ENCODE data around the gene LVRN. TPM values are rescaled to one million over a fixed set of nuclear protein-coding genes. Genes with fewer than 3 reads are reported as not detected.

Gene LVRN
- total and polyA plus RNA-seq, 5 donors from 2014 or later: not detected

- peaks cover 6% of the 10 kb centered on the region for H3K27me3 ChIP-seq (ENCODE audit: control insufficient read depth, insufficient read depth, low read length)
- no peak overlapping the region for H3K4me3 Mint-ChIP-seq
- no peaks in the 10 kb centered on the region for H3K36me3 Mint-ChIP-seq
- no peak for DNase-seq
- no peaks in the 10 kb centered on the region for H3K9me3 ChIP-seq (ENCODE audit: control insufficient read depth in 2 of 2, low read length in 2 of 2)
- H3K9me3 Mint-ChIP-seq: peaks cover 0 to 2% (median 0%) of the 10 kb centered on the region in 7 donors
- H3K4me1 ChIP-seq (ENCODE audit: control insufficient read depth, insufficient read depth, low read length, poor library complexity, severe bottlenecking): no peaks in the 10 kb centered on the region
- no peak for ATAC-seq (ENCODE audit: low read depth in 2 of 2)
- H3K27ac Mint-ChIP-seq: no peak overlapping the region
- no peak overlapping the region for H3K4me3 ChIP-seq (ENCODE audit: low read depth, low read length)
- H3K27me3 Mint-ChIP-seq: no peaks in the 10 kb centered on the region
- H3K36me3 ChIP-seq (ENCODE audit: control insufficient read depth, insufficient read depth, low read length): no peaks in the 10 kb centered on the region
- H3K4me1 Mint-ChIP-seq: no peaks in the 10 kb centered on the region
- no peak overlapping the region for H3K27ac ChIP-seq (ENCODE audit: insufficient read depth, low read length, poor library complexity, severe bottlenecking)
Measured at GRCh38 chr5:115983519-115983918, 21.2 kb downstream of the LVRN start.

DNA sequence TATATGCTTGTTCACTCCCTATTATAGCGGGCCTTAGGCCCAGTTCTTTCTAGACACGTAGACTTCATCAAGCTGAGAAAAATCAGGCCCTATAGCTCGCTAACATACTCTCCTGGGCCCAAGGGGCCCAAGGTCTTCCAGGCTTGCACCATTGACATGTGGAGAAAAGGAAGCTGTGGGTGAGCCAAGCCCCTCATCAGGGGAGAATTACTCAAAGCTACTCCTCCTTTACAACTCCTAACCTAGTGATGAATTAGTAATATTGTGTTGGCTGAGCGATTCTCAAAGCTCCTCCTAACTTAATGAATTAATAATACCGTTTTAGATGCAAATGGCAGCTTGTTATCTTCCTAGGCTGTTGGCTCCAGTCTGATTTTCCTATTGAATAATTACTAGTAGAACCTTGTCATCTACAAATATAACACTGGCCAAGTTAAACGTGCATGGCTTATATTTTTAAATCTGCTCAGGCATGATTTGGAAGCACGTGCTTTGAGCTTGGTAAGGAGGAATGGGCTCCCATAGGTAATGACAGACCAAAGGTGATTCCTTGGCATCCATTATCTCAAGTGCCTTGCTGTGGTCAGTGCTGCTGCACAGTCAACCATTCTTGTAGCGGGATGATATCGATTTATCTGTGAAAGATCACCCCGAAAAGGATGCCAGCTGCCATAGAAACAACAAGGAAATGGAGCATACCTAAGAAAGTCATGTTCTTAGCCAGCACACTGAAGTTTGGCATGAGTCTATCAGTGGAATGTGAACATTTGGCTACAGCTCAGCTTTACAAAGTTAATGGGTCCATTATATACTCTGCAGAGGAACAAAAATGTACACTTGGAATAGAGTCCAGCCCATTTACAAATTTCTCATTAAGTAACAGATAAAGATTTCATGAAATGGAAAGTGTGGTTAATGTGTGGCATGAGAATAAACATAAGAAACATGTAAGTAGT is 23.8 kb downstream of the LVRN start:
- Mint-ChIP-seq H3K4me3 (no peak overlapping the region), H3K27me3 (peaks cover under 1% of the 10 kb centered on the region), H3K36me3 (no peaks in the 10 kb centered on the region), H3K27ac (no peak overlapping the region), H3K9me3 (no peaks in the 10 kb centered on the region), H3K4me1 (no peaks in the 10 kb centered on the region)
- Histone ChIP-seq H3K4me3 (ENCODE audit: low read depth, low read length) (no peak overlapping the region), H3K4me1 (ENCODE audit: control insufficient read depth, insufficient read depth, low read length, poor library complexity, severe bottlenecking) (no peaks in the 10 kb centered on the region), H3K9me3 (ENCODE audit: control insufficient read depth in 2 of 2, low read length in 2 of 2) (no peaks in the 10 kb centered on the region), H3K27me3 (ENCODE audit: control insufficient read depth, insufficient read depth, low read length) (peaks cover 3% of the 10 kb centered on the region), H3K36me3 (ENCODE audit: control insufficient read depth, insufficient read depth, low read length) (no peaks in the 10 kb centered on the region), H3K27ac (ENCODE audit: insufficient read depth, low read length, poor library complexity, severe bottlenecking) (no peak overlapping the region)
- ATAC-seq (ENCODE audit: low read depth in 2 of 2): no peak
- DNase-seq: no peak

GRCh38 chr5:115988002-115988401 is 25.7 kb downstream of the LVRN start:
- ATAC-seq (ENCODE audit: low read depth in 2 of 2): no peak
- no peak for DNase-seq
- H3K27me3 Mint-ChIP-seq: peaks cover 12% of the 10 kb centered on the region
- H3K9me3 Mint-ChIP-seq: no peaks in the 10 kb centered on the region
- Histone ChIP-seq H3K27ac (ENCODE audit: insufficient read depth, low read length, poor library complexity, severe bottlenecking) (no peak overlapping the region), H3K27me3 (ENCODE audit: control insufficient read depth, insufficient read depth, low read length) (no peaks in the 10 kb centered on the region), H3K9me3 (ENCODE audit: control insufficient read depth in 2 of 2, low read length in 2 of 2) (no peaks in the 10 kb centered on the region), H3K4me3 (ENCODE audit: low read depth, low read length) (no peak overlapping the region), H3K36me3 (ENCODE audit: control insufficient read depth, insufficient read depth, low read length) (no peaks in the 10 kb centered on the region), H3K4me1 (ENCODE audit: control insufficient read depth, insufficient read depth, low read length, poor library complexity, severe bottlenecking) (no peaks in the 10 kb centered on the region)
- no peaks in the 10 kb centered on the region for H3K36me3 Mint-ChIP-seq
- no peak overlapping the region for H3K4me3 Mint-ChIP-seq
- no peak overlapping the region for H3K27ac Mint-ChIP-seq
- H3K4me1 Mint-ChIP-seq: no peaks in the 10 kb centered on the region

- no peaks in the 10 kb centered on the region for H3K4me1 Mint-ChIP-seq
- DNase-seq (no peak), ATAC-seq (ENCODE audit: low read depth in 2 of 2) (no peak)
- Histone ChIP-seq H3K36me3 (ENCODE audit: control insufficient read depth, insufficient read depth, low read length) (no peaks in the 10 kb centered on the region), H3K27me3 (ENCODE audit: control insufficient read depth, insufficient read depth, low read length) (peaks cover 2% of the 10 kb centered on the region), H3K9me3 (ENCODE audit: control insufficient read depth in 2 of 2, low read length in 2 of 2) (no peaks in the 10 kb centered on the region), H3K27ac (ENCODE audit: insufficient read depth, low read length, poor library complexity, severe bottlenecking) (no peak overlapping the region), H3K4me3 (ENCODE audit: low read depth, low read length) (no peak overlapping the region), H3K4me1 (ENCODE audit: control insufficient read depth, insufficient read depth, low read length, poor library complexity, severe bottlenecking) (no peaks in the 10 kb centered on the region)
- H3K27me3 Mint-ChIP-seq: peaks cover 12% of the 10 kb centered on the region
- H3K9me3 Mint-ChIP-seq: peaks cover 0 to 5% (median 0%) of the 10 kb centered on the region in 7 donors
- no peaks in the 10 kb centered on the region for H3K36me3 Mint-ChIP-seq
- no peak overlapping the region for H3K4me3 Mint-ChIP-seq
- H3K27ac Mint-ChIP-seq: no peak overlapping the region
Measured at GRCh38 chr5:115992848-115993350, 30.6 kb downstream of the LVRN start.

DNA sequence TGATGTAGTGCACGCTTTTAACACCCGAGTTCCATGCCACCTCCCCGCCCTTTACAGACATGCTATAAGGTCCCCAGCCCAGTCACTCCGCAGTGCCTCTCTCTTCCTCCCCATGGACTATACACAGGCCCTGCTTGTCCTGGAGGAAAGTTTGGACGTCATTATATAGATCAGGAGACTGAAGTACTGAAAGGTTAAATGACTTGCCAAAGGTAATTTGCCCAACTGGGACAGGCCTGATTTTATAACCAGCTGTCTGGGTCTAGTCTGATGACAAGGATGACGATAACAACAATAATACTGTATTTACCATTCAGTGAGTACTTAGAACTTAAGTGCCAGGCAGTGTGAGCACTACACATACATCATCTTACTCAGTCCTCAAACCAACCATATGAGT is 33.1 kb downstream of the LVRN start:
- Histone ChIP-seq H3K36me3 (ENCODE audit: control insufficient read depth, insufficient read depth, low read length) (no peaks in the 10 kb centered on the region), H3K27ac (ENCODE audit: insufficient read depth, low read length, poor library complexity, severe bottlenecking) (no peak overlapping the region), H3K4me3 (ENCODE audit: low read depth, low read length) (no peak overlapping the region), H3K9me3 (ENCODE audit: control insufficient read depth in 2 of 2, low read length in 2 of 2) (no peaks in the 10 kb centered on the region), H3K4me1 (ENCODE audit: control insufficient read depth, insufficient read depth, low read length, poor library complexity, severe bottlenecking) (no peaks in the 10 kb centered on the region), H3K27me3 (ENCODE audit: control insufficient read depth, insufficient read depth, low read length) (peaks cover 2% of the 10 kb centered on the region)
- Mint-ChIP-seq H3K4me3 (no peak overlapping the region), H3K36me3 (no peaks in the 10 kb centered on the region), H3K4me1 (no peaks in the 10 kb centered on the region), H3K27me3 (peaks cover 12% of the 10 kb centered on the region), H3K27ac (no peak overlapping the region), H3K9me3 (peaks cover 0 to 5% (median 0%) of the 10 kb centered on the region in 7 donors)
- DNase-seq: no peak
- no peak for ATAC-seq (ENCODE audit: low read depth in 2 of 2)

- peaks cover 0 to 2% (median 0%) of the 10 kb centered on the region in 7 donors for H3K9me3 Mint-ChIP-seq
- H3K27ac Mint-ChIP-seq: no peak overlapping the region
- H3K4me1 ChIP-seq (ENCODE audit: control insufficient read depth, insufficient read depth, low read length, poor library complexity, severe bottlenecking): no peaks in the 10 kb centered on the region
- DNase-seq: no peak
- H3K36me3 ChIP-seq (ENCODE audit: control insufficient read depth, insufficient read depth, low read length): no peaks in the 10 kb centered on the region
- no peak overlapping the region for H3K4me3 ChIP-seq (ENCODE audit: low read depth, low read length)
- no peak for ATAC-seq (ENCODE audit: low read depth in 2 of 2)
- no peaks in the 10 kb centered on the region for H3K9me3 ChIP-seq (ENCODE audit: control insufficient read depth in 2 of 2, low read length in 2 of 2)
- H3K27me3 Mint-ChIP-seq: peaks cover 8% of the 10 kb centered on the region
- H3K4me1 Mint-ChIP-seq: no peaks in the 10 kb centered on the region
- H3K27me3 ChIP-seq (ENCODE audit: control insufficient read depth, insufficient read depth, low read length): no peaks in the 10 kb centered on the region
- no peaks in the 10 kb centered on the region for H3K36me3 Mint-ChIP-seq
- H3K27ac ChIP-seq (ENCODE audit: insufficient read depth, low read length, poor library complexity, severe bottlenecking): no peak overlapping the region
- no peak overlapping the region for H3K4me3 Mint-ChIP-seq
Measured at GRCh38 chr5:116002116-116002906, 40.0 kb downstream of the LVRN start.

- H3K36me3 ChIP-seq (ENCODE audit: control insufficient read depth, insufficient read depth, low read length): no peaks in the 10 kb centered on the region
- Mint-ChIP-seq H3K27ac (no peak overlapping the region), H3K4me3 (no peak overlapping the region), H3K9me3 (no peaks in the 10 kb centered on the region), H3K27me3 (peaks cover 8% of the 10 kb centered on the region), H3K4me1 (no peaks in the 10 kb centered on the region), H3K36me3 (no peaks in the 10 kb centered on the region)
- ATAC-seq (ENCODE audit: low read depth in 2 of 2): no peak
- H3K4me1 ChIP-seq (ENCODE audit: control insufficient read depth, insufficient read depth, low read length, poor library complexity, severe bottlenecking): no peaks in the 10 kb centered on the region
- H3K4me3 ChIP-seq (ENCODE audit: low read depth, low read length): no peak overlapping the region
- H3K27ac ChIP-seq (ENCODE audit: insufficient read depth, low read length, poor library complexity, severe bottlenecking): no peak overlapping the region
- no peaks in the 10 kb centered on the region for H3K9me3 ChIP-seq (ENCODE audit: control insufficient read depth in 2 of 2, low read length in 2 of 2)
- DNase-seq: no peak
- no peaks in the 10 kb centered on the region for H3K27me3 ChIP-seq (ENCODE audit: control insufficient read depth, insufficient read depth, low read length)
Measured at GRCh38 chr5:116004248-116004647, 42.0 kb downstream of the LVRN start.
